NB4 (cell line): ENCODE data around the gene SMYD2.

Experiments
- POLR2A ChIP-seq: IDR thresholded peaks from 2 replicates; pipeline ENCODE4 v1.6.1; 2011; ENCODE audit warnings: mild to moderate bottlenecking; ENCODE audit not compliant: insufficient read length; ENCODE audit errors: extremely low read depth
- TF ChIP-seq, protein P1 (sequence below): IDR thresholded peaks from one replicate; pipeline ENCODE4 v1.5.1; 2012; ENCODE audit warnings: low read depth, low read length

DNA sequence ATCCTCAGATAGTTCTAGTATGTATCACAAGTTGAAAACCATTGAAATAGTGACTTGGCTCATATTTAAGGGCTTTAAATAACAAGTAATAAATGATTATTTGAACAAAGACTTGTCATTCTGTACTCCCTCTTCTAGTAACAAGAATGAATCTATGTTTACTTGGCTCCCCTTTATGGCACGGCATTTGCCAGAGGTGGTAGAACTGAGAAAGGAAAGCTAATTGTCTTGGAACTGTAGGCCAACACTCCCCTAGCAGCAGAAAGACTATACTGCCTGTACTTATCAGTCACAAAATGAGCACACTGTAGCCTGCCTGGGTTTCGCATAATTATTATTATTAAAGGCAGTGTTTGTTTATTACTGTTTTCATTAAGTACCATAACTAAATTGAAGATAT, 29.6 kb upstream of the SMYD2 start:
- TF ChIP-seq, protein P1, sequence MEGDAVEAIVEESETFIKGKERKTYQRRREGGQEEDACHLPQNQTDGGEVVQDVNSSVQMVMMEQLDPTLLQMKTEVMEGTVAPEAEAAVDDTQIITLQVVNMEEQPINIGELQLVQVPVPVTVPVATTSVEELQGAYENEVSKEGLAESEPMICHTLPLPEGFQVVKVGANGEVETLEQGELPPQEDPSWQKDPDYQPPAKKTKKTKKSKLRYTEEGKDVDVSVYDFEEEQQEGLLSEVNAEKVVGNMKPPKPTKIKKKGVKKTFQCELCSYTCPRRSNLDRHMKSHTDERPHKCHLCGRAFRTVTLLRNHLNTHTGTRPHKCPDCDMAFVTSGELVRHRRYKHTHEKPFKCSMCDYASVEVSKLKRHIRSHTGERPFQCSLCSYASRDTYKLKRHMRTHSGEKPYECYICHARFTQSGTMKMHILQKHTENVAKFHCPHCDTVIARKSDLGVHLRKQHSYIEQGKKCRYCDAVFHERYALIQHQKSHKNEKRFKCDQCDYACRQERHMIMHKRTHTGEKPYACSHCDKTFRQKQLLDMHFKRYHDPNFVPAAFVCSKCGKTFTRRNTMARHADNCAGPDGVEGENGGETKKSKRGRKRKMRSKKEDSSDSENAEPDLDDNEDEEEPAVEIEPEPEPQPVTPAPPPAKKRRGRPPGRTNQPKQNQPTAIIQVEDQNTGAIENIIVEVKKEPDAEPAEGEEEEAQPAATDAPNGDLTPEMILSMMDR: no peak
- no peak for TF ChIP-seq POLR2A
